ENCODE measurements around the gene ART5.
"Not testable (repeated sequence)": the region's sequence is repeated elsewhere in the genome, so short reads cannot be mapped to it uniquely, and the experiment has no call there.

Gene ART5

GRCh38 chr11:3649374-3649773 lies 7.6 kb upstream of the ART5 start:
- H3K4me2 ChIP-seq (ENCODE audit: low read length); H3K79me2 ChIP-seq (ENCODE audit: insufficient read depth, low read length); H2AFZ ChIP-seq (ENCODE audit: low read length); H3K27ac ChIP-seq (ENCODE audit: low read depth, low read length, poor library complexity, severe bottlenecking); H3K9me2 ChIP-seq (ENCODE audit: low read depth, low read length); H4K20me1 ChIP-seq (ENCODE audit: insufficient read depth, low read length); H3K36me3 ChIP-seq (ENCODE audit: insufficient read depth, low read length); H3K9ac ChIP-seq (ENCODE audit: low read length); H3F3A ChIP-seq (ENCODE audit: insufficient read depth, low read length); H3K27me3 ChIP-seq (ENCODE audit: insufficient read depth, low read length); H3K9me3 ChIP-seq (ENCODE audit: low read length); H3K4me3 ChIP-seq (ENCODE audit: low read depth, low read length, poor library complexity, severe bottlenecking); H3K4me1 ChIP-seq (ENCODE audit: insufficient read depth, low read length, severe bottlenecking): not testable (repeated sequence)

GRCh38 chr11:3648843-3649242 lies 7.1 kb upstream of the ART5 start:
- H3K27me3 ChIP-seq (ENCODE audit: insufficient read depth, low read length); H3K4me1 ChIP-seq (ENCODE audit: insufficient read depth, low read length, severe bottlenecking); H3K36me3 ChIP-seq (ENCODE audit: insufficient read depth, low read length); H3K9me3 ChIP-seq (ENCODE audit: low read length); H3K27ac ChIP-seq (ENCODE audit: low read depth, low read length, poor library complexity, severe bottlenecking); H3F3A ChIP-seq (ENCODE audit: insufficient read depth, low read length); H3K79me2 ChIP-seq (ENCODE audit: insufficient read depth, low read length); H3K4me2 ChIP-seq (ENCODE audit: low read length); H3K9me2 ChIP-seq (ENCODE audit: low read depth, low read length); H3K9ac ChIP-seq (ENCODE audit: low read length); H3K4me3 ChIP-seq (ENCODE audit: low read depth, low read length, poor library complexity, severe bottlenecking); H2AFZ ChIP-seq (ENCODE audit: low read length); H4K20me1 ChIP-seq (ENCODE audit: insufficient read depth, low read length): not testable (repeated sequence)

- peaks cover 7% of the 10 kb centered on the region; the same call in 1 of the 2 replicates for H3K27me3 ChIP-seq (ENCODE audit: insufficient read depth, low read length)
- no peaks in the 10 kb centered on the region; the same call in 1 of the 2 replicates for H3K36me3 ChIP-seq (ENCODE audit: insufficient read depth, low read length)
- H3K4me2 ChIP-seq (ENCODE audit: low read length): no peak overlapping the region
- no peak overlapping the region for H3K9ac ChIP-seq (ENCODE audit: low read length)
- no peaks in the 10 kb centered on the region for H3F3A ChIP-seq (ENCODE audit: insufficient read depth, low read length)
- H3K9me3 ChIP-seq (ENCODE audit: low read length): no peaks in the 10 kb centered on the region
- TF ChIP-seq CTCF (IDR thresholded peaks at IDR 0.05; ENCODE audit: low read length) (no peak), EZH2 (IDR thresholded peaks at IDR 0.05; ENCODE audit: borderline replicate concordance, low read length) (no peak)
- H2AFZ ChIP-seq (ENCODE audit: low read length): no peak overlapping the region
- H4K20me1 ChIP-seq (ENCODE audit: insufficient read depth, low read length): no peaks in the 10 kb centered on the region
- H3K79me2 ChIP-seq (ENCODE audit: insufficient read depth, low read length): no peaks in the 10 kb centered on the region
- H3K27ac ChIP-seq (ENCODE audit: low read depth, low read length, poor library complexity, severe bottlenecking): no peak overlapping the region
- no peaks in the 10 kb centered on the region for H3K9me2 ChIP-seq (ENCODE audit: low read depth, low read length)
- no peak overlapping the region for H3K4me3 ChIP-seq (ENCODE audit: low read depth, low read length, poor library complexity, severe bottlenecking)
- H3K4me1 ChIP-seq (ENCODE audit: insufficient read depth, low read length, severe bottlenecking): no peaks in the 10 kb centered on the region
Observed at GRCh38 chr11:3645552-3645951, 3.8 kb upstream of the ART5 start.

- no peaks in the 10 kb centered on the region for H3K4me1 ChIP-seq (ENCODE audit: insufficient read depth, low read length, severe bottlenecking)
- H2AFZ ChIP-seq (ENCODE audit: low read length): no peak within 1 kb of the TSS
- H3F3A ChIP-seq (ENCODE audit: insufficient read depth, low read length): no peaks in the 10 kb centered on the region
- H3K27me3 ChIP-seq (ENCODE audit: insufficient read depth, low read length): peaks cover 7% of the 10 kb centered on the region; the same call in 1 of the 2 replicates
- no peak within 1 kb of the TSS for H3K27ac ChIP-seq (ENCODE audit: low read depth, low read length, poor library complexity, severe bottlenecking)
- H3K9me2 ChIP-seq (ENCODE audit: low read depth, low read length): no peaks in the 10 kb centered on the region
- no peaks in the 10 kb centered on the region for H4K20me1 ChIP-seq (ENCODE audit: insufficient read depth, low read length)
- no peak within 1 kb of the TSS for H3K4me3 ChIP-seq (ENCODE audit: low read depth, low read length, poor library complexity, severe bottlenecking)
- H3K9me3 ChIP-seq (ENCODE audit: low read length): no peaks in the 10 kb centered on the region
- no peak within 1 kb of the TSS for H3K9ac ChIP-seq (ENCODE audit: low read length)
- TF ChIP-seq EZH2 (IDR thresholded peaks at IDR 0.05; ENCODE audit: borderline replicate concordance, low read length) (no peak), CTCF (IDR thresholded peaks at IDR 0.05; ENCODE audit: low read length) (no peak)
- H3K4me2 ChIP-seq (ENCODE audit: low read length): no peak within 1 kb of the TSS
- no peaks in the 10 kb centered on the region; the same call in 1 of the 2 replicates for H3K36me3 ChIP-seq (ENCODE audit: insufficient read depth, low read length)
- no peaks in the 10 kb centered on the region for H3K79me2 ChIP-seq (ENCODE audit: insufficient read depth, low read length)
Observed at GRCh38 chr11:3644817-3645235, 3.0 kb upstream of the ART5 start, which contains the start of gene ART1. ART1 (plus strand) TSS chr11:3645128; CDS start chr11:3659214, 14,086 bp downstream.

- not testable (repeated sequence) for H3F3A ChIP-seq (ENCODE audit: insufficient read depth, low read length); H3K9me2 ChIP-seq (ENCODE audit: low read depth, low read length); H3K4me1 ChIP-seq (ENCODE audit: insufficient read depth, low read length, severe bottlenecking); H3K36me3 ChIP-seq (ENCODE audit: insufficient read depth, low read length); H3K4me2 ChIP-seq (ENCODE audit: low read length); H3K9ac ChIP-seq (ENCODE audit: low read length); H3K79me2 ChIP-seq (ENCODE audit: insufficient read depth, low read length); H3K9me3 ChIP-seq (ENCODE audit: low read length); H4K20me1 ChIP-seq (ENCODE audit: insufficient read depth, low read length); H3K27me3 ChIP-seq (ENCODE audit: insufficient read depth, low read length); H3K4me3 ChIP-seq (ENCODE audit: low read depth, low read length, poor library complexity, severe bottlenecking); H3K27ac ChIP-seq (ENCODE audit: low read depth, low read length, poor library complexity, severe bottlenecking); H2AFZ ChIP-seq (ENCODE audit: low read length)
Observed at GRCh38 chr11:3643102-3643546, 1.3 kb upstream of the ART5 start.
